Prostate gland (tissue), 2 donors: ENCODE data around the gene RTP5. TPM values are rescaled to one million over a fixed set of nuclear protein-coding genes. Genes with fewer than 3 reads are reported as not detected.
"Not testable (repeated sequence)": the region's sequence is repeated elsewhere in the genome, so short reads cannot be mapped to it uniquely, and the experiment has no call there.

ENCODE experiments used
- DNase-seq: peaks from one replicate; pipeline ENCODE4 v3.0.0-alpha.2; 2019; ENCODE audit warnings: low spot score
- H3K27ac ChIP-seq, 2 donors: fragments of 200-600 bp; sonication (generic); 2 replicates each; pipeline ENCODE4 v1.5.1; 2017 to 2019
- H3K27me3 ChIP-seq: fragments of 200-600 bp; sonication (generic); replicated peaks from 2 replicates; pipeline ENCODE4 v1.5.1; 2019; ENCODE audit not compliant: insufficient read depth
- H3K36me3 ChIP-seq, 2 donors: fragments of 200-600 bp; sonication (generic); 1 replicate in 1 of 2; 2 replicates in 1 of 2; pipeline versions ENCODE4 v1.5.1 to v1.8.1; 2017 to 2019
- H3K4me1 ChIP-seq: fragments of 200-600 bp; sonication (generic); replicated peaks from 2 replicates; pipeline ENCODE4 v1.5.1; 2019
- H3K4me3 ChIP-seq, 2 donors: fragments of 200-600 bp; sonication (generic); 2 replicates each; pipeline ENCODE4 v1.5.1; 2017 to 2019
- H3K9me3 ChIP-seq: fragments of 200-600 bp; sonication (generic); 2 replicates; pipeline ENCODE4 v1.5.1; 2017
- CTCF ChIP-seq, 4 experiments: fragments of 200-600 bp in 2 of 4; fragments of 450-650 bp in 2 of 4; sonication (generic) in 2 of 4; IDR thresholded peaks; 1 replicate in 3 of 4; 2 replicates in 1 of 4; pipeline ENCODE4 v1.5.1; 2016 to 2019; ENCODE audit warnings: antibody characterized with exemption in 4 of 4, mild to moderate bottlenecking in 2 of 4, moderate library complexity in 2 of 4
- POLR2A ChIP-seq: fragments of 450-650 bp; IDR thresholded peaks from one replicate; pipeline ENCODE4 v1.6.1; 2016; ENCODE audit warnings: antibody characterized with exemption, mild to moderate bottlenecking
- POLR2AphosphoS5 ChIP-seq: sonication (generic); formaldehyde crosslinking; IDR thresholded peaks from one replicate; pipeline ENCODE4 v1.6.1; 2017; ENCODE audit warnings: antibody characterized with exemption
- WGBS: methylation state at CpG from one replicate; pipeline ENCODE4 v1.1.5; 2018; 5-methylcytosine and 5-hydroxymethylcytosine counted together
- intact Hi-C: fragments of 100-400 bp; cut with DNase I; formaldehyde crosslinking; loops from one replicate; pipeline ENCODE4 v1.14.2; 2022
- total RNA-seq, 2 donors: library from RNA; depleted of rRNA; stranded (reverse); fragments of >200 nt; gene quantifications; one replicate each; pipeline ENCODE4 v1.1.0, GENCODE V29; 2016

RTP5 gene
- total RNA-seq, 2 donors from 2014 or later, result 0.14 to 0.28 TPM

- Histone ChIP-seq H3K9me3 (no peaks in the 10 kb centered on the region), H3K36me3 (no peaks in the 10 kb centered on the region), H3K27ac (no peak overlapping the region), H3K4me1 (no peaks in the 10 kb centered on the region), H3K4me3 (no peak overlapping the region), H3K27me3 (no peaks in the 10 kb centered on the region)
- WGBS, result 90% methylated on average over 26 of the region's 29 CpGs
- no peak for DNase-seq
- intact Hi-C loops, result no loop called here
- TF ChIP-seq POLR2A, result no peak
- no peak for TF ChIP-seq POLR2AphosphoS5
- no peak for TF ChIP-seq CTCF (IDR thresholded peaks at IDR 0.05)
Observed at GRCh38 chr2:241904791-241905710, 35.5 kb downstream of the RTP5 start.

- Histone ChIP-seq H3K36me3 (no peaks in the 10 kb centered on the region), H3K27ac (no peak overlapping the region), H3K9me3 (no peaks in the 10 kb centered on the region), H3K4me1 (no peaks in the 10 kb centered on the region), H3K27me3 (no peaks in the 10 kb centered on the region), H3K4me3 (no peak overlapping the region)
- intact Hi-C loops, result no loop called here
- DNase-seq, result no peak
- WGBS, result 91% methylated on average over 14 of the region's 14 CpGs
- TF ChIP-seq CTCF (IDR thresholded peaks at IDR 0.05), result no peak
- TF ChIP-seq POLR2AphosphoS5, result no peak
- TF ChIP-seq POLR2A, result no peak
Observed at GRCh38 chr2:241905716-241906377, 36.3 kb downstream of the RTP5 start.

GRCh38 chr2:241906378-241906770, 36.8 kb downstream of the RTP5 start:
- H3K4me1 ChIP-seq, H3K36me3 ChIP-seq, H3K4me3 ChIP-seq, DNase-seq, H3K27me3 ChIP-seq, H3K9me3 ChIP-seq, intact Hi-C loops, H3K27ac ChIP-seq: not testable (repeated sequence)
- WGBS, result 93% methylated on average over 5 of the region's 5 CpGs

- Histone ChIP-seq H3K27me3 (no peaks in the 10 kb centered on the region), H3K36me3 (no peaks in the 10 kb centered on the region), H3K4me3 (no peak overlapping the region), H3K27ac (no peak overlapping the region), H3K4me1 (no peaks in the 10 kb centered on the region), H3K9me3 (no peaks in the 10 kb centered on the region)
- no peak for DNase-seq
- intact Hi-C loops, result no loop called here
- TF ChIP-seq CTCF (IDR thresholded peaks at IDR 0.05) (no peak), POLR2A (no peak), POLR2AphosphoS5 (no peak)
- WGBS, result 82% methylated on average over 18 of the region's 18 CpGs
Observed at GRCh38 chr2:241906826-241907570, 37.5 kb downstream of the RTP5 start.

- intact Hi-C loops, H3K27ac ChIP-seq, DNase-seq, H3K4me3 ChIP-seq, H3K27me3 ChIP-seq, H3K9me3 ChIP-seq, H3K36me3 ChIP-seq, H3K4me1 ChIP-seq: not testable (repeated sequence)
- 86% methylated on average over 7 of the region's 7 CpGs for whole genome bisulfite sequencing
Observed at GRCh38 chr2:241907831-241908230, 38.3 kb downstream of the RTP5 start.
